ENCODE results near the gene CYBC1. TPM values are rescaled to one million over a fixed set of nuclear protein-coding genes. Genes with fewer than 3 reads are reported as not detected.

The CYBC1 gene
- total and polyA plus RNA-seq, 2 of the 8 experiments (the other 6 are each of a cell fraction or from before 2014, with no cell fraction given): 74.6 to 81.4 TPM

- no peak for TF ChIP-seq SIN3A (conservative IDR thresholded peaks at IDR 0.05 in 1 of 2, IDR thresholded peaks at IDR 0.05 in 1 of 2; ENCODE audit: low read depth in 1 of 2, low read length in 2 of 2)
- no peak for TF ChIP-seq JUN (IDR thresholded peaks at IDR 0.05; ENCODE audit: low read depth, low read length)
- no peak for TF ChIP-seq RBBP5 (IDR thresholded peaks at IDR 0.05; ENCODE audit: borderline replicate concordance, low read depth, low read length)
- no peak for TF ChIP-seq CEBPB (IDR thresholded peaks at IDR 0.05; ENCODE audit: low read depth, low read length)
- TF ChIP-seq RNF2 (IDR thresholded peaks at IDR 0.05; ENCODE audit: borderline replicate concordance, low read depth, low read length, missing control alignments, poor library complexity, severe bottlenecking): no peak
- TF ChIP-seq SAP30 (IDR thresholded peaks at IDR 0.05; ENCODE audit: insufficient read depth, insufficient replicate concordance, low read length): no peak
- no peak for TF ChIP-seq SRF (IDR thresholded peaks at IDR 0.05; ENCODE audit: low read depth, low read length)
- no peak for TF ChIP-seq POU5F1 (IDR thresholded peaks at IDR 0.05; ENCODE audit: low read depth, low read length)
Observed at GRCh38 chr17:82491196-82491530, 40.6 kb upstream of the CYBC1 start (continued).

All from H1 (cell line).